NOMO-1 treated with dmso at 0.1 percent for 144 hours (cell line): ENCODE results near the gene VSTM4.

Experiments used
- DNase-seq: peaks from one replicate; lab custom pipeline; 2025; ENCODE audit not compliant: unreplicated experiment; lab: John Stamatoyannopoulos, UW

The VSTM4 gene

DNA sequence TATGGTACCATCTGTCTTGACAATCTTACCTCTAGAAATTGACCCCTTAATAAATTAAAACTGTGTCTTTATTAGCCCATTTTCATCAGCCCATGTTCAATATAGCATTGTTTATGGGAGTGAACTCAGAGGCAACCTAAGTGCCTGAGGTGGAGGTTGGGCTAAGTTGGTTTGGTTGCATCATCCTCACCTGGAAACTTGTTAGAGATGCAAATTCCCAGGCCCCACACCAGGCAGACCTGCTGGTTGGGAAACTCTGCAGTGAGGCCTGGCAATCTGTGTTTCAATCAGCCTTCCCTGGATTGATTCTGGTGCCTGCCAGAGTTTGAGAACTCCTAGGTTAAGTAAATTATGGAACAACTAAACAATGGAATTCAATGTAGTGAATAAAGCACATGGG is 27.9 kb upstream of the VSTM4 start:
- no peak for DNase-seq

DNA sequence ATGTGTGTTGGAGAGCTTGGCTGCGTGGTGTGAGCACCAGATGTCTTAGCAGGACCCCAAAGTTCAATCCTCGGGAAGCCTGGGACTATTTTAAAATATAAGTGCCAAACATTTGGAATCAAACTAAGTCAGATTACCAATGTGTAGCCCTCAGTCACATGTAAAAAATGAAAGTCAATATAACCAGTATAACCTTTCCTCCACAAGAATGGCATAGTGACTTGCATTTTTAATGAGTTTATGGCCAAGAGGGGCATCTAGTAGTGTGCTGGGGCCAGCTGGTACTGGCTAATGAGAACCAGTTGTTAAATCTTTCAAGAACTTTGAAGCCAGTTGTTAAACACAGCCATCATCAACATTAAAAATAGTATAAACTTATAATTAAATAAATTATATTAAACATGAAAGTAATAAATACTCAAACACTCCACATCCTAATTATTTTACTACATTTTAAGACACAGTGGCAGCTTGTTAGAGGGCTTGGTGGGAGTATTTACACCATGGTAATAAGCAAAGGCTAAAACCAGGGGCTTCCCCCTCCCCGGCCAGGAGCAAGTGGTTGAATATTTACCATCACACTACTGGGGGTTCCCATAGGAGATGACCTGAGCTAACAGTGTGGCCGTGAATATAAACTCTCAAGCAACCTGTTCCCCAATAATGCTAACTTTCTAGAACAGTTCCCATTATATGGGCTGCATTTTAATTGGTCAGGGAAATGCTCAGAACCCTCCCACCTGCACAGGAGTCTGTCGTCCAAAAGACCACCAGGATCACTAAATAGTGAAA is 26.4 kb upstream of the VSTM4 start:
- DNase-seq = no peak

DNA sequence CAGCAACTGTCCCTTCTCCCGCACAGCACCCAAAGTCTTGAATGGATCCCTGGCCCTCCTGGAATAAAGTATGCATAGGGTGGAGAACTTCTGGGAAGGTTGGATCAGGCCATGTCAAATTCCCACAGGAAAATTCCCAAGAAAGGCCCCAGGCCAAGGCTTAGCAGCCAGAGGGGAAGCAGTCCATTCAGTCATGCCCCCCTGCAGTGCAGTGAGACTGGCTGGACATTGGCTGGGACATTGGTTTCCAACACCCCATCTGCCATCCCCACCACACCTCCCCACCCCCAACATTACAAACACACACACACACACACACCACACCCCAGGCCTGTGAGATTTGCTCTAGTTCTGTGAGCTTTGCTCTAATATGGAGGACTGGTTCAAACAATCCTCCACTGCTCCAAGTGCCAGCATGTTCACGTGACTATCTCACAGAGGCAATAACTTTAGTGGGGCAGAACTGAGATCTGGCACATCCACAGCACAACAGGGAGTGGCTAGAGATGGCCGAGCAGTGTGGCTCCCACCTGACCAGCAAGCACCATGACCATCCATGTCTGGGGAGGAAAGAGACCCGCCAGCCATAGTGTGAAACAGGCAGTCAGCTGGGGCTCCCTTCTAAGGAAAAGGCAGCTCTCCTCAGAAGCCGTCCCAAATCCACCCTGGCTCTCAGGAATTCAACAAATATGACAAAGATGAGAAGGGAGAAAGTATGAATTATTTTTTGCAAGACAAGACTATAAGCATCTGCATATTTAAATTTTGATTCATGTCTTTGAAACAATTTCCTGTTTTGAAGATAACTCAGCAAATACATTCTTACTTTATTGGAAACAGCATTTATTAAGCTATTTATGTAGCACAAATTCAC is 25.2 kb upstream of the VSTM4 start:
- DNase-seq = no peak

DNA sequence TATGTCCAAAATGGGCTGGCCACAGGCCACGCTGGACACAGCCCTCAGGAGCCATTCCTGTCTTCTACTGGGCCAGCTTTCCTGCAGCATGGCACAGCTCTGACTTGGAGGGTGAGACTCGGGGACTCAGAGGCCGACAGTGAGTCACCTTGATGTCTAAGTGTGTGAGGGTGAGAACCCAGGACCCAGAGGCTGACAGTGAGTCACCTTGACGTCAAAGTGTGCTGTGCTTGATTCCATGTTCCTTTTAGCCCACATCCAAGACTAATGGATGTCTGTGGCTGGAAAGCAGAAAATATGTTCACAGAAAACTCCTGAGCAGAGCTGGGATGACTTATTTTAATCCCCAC is 24.5 kb upstream of the VSTM4 start:
- DNase-seq = no peak

DNA sequence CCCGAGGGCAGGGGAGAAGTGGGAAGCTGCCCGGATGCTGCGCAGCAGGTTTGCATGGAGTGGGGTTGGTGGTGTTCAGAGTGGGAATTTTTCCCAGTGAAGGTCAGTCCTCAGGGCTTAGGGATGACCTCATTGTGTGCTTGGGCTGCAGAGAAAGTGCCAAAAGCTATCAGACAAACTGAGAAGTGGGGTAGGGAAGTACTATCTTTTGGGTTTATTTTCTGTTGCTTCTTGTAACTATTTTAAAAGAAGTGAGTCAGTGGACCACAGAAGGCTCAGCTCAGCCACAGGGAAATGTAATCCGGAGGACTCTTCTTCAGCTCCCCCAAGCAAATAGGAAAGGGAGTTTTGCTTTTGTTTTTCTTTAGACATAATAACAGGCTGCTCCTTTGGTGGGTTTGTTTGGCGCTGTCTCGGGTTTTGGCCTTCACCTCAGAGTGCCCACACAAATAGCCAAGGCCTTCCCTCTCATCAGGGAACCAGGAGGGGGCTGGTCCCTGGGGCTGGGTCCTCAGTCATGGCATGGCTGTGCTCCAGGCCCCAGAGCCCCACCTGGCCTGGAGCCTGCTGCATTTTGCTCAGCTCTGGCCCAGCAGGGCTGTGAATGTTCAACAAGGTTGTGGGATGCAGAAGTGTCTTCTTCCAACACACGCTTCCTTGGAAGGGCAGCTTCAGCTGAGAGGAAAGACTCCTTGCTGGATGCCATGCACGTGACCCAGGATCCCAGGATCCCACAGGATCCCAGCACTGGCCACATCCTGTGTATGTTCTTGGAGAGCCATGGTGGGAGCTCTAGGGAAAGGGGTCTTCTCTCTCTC is 23.9 kb upstream of the VSTM4 start:
- DNase-seq = no peak

DNA sequence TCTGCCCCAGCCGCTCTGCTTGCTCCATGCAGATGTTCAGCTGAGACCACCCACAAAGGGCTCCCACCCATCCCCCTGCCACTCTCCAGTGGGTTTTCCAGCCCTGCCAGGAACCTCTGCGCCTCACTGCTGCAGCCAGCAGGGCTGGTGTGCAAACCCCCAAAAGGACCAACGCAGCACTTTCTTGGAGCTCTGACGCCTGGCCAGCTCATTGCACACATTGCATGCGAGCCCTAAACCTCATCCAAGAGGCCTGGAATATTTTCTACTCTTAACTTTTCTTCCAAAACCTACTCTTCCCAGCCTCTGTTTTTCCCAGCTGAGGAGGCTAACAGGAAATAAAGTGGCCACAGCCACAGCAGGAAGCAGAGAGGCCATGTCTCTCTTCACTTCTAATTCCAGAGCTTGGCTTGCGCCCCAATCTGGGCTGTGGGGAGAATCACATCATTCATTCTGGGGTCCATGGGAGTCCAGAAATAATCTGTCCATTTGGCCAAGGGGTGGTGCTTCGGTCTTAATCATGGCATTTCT is 23.1 kb upstream of the VSTM4 start:
- no peak for DNase-seq

DNA sequence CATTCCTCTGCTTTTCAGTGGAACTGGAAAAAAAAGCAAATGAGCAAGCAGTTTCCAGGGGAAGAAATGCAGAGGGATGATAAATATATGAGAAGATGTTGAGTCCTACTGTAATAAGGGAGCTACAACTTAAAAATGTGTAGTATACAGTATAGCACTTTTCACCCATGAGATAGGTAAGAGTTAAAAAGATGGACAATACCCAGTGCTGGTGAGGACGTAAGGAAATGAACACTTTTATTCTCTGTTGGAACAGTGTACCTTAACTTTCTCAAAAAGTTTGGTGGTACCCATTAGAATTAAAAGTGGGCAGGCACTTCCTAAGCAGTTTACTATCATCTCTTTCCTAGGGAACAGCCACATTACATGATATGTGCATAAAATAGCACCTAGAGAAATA is 21.2 kb upstream of the VSTM4 start:
- no peak for DNase-seq

DNA sequence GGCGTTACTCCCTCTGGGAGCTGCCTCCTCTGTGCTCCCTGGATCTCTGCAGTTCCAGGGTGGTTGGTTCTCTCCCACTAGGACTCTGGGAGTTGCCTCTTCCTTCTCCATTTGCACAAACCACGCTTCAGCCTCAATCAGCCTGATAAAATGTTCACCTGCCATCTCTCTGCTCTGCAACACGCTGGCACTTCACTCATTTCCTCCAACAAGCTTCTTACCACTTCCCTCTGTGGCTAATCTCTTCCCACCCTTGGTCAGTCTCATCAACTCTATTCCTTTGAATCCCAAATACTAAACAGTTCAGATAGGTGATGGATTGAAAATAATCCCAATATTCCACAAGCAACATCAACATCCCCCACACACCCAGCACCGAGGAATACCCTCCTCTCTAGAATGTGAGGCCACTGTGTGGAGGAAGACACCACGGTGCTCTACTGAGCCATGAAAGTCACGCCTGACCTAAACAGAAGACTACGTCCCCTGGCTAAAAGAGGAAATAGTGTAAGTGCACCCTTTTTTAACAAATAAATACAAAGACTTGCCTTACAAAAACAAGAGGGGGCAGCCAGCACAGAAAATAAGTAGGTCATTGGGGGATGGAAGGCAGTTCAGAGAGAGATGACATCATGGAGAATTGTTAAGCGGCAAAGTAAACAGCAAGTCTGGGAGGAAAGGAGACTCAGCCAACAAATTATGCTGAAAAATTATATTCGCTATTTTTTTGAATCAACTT is 20.4 kb upstream of the VSTM4 start:
- no peak for DNase-seq

DNA sequence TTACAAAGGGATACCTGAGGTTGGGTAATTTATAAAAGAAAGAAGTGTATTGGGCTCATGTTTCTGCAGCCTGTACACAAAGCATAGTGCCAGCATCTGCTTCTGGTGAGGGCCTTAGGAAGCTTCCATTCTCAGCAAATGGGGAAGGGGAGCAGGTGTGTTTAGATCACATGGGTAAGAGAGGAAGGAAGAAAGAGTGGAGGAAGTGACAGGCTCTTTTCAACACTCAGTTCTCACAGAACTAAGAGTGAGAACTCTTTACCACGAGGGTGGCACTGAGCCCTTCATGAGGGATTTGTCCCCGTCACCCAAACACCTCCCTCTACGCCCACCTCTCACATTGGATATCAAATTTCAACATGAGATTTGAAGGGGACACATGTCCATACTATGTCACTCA is 19.0 kb upstream of the VSTM4 start:
- DNase-seq = no peak

DNA sequence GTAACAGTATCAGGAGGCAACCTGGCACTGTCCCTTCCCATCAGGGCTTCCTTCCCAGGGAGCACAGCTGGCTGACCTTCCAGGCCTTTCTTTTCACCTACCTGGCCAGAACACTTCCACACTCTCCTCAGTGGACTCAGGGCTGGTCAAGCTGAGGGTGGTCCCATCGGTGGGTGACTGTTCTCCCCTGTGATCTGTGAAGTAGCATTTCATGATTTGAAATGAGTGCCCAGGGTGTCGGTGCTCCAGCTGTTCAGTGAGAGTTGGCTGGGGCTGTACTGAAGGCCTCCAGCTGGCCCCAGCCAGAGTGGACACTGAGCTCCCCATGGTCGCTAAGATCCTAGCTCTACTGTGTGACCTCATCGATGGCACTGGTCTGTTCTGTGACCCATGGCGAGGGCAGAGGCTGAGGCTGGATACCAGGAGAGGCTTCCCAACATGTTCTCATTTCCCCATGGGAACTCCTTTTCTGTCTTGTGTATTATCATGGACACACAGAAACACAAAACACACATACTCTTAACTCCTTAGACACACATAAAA is 18.5 kb upstream of the VSTM4 start, which contains the start of gene FAM170B:
FAM170B (minus strand) TSS at position 316 of the 543 bp plus-strand sequence; CDS start at position 213, 103 bp downstream.
- no peak for DNase-seq

DNA sequence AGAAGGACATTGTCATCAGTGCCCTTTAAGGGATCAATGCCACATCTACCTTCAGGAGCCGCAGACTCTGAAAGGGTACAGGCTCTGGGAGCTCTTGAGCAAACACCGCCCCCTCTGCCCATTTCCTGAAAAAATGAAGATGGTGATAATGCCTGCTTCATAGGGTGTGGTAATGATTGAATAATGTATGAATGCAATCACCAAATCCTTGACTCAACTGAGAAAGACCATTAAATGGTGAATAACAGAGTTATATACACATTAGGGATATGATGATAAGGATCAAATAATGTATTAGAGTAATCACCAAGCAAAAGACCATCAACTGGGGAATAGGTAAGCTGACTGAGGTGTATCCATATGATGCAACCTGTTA is 17.0 kb upstream of the VSTM4 start:
- DNase-seq = no peak

DNA sequence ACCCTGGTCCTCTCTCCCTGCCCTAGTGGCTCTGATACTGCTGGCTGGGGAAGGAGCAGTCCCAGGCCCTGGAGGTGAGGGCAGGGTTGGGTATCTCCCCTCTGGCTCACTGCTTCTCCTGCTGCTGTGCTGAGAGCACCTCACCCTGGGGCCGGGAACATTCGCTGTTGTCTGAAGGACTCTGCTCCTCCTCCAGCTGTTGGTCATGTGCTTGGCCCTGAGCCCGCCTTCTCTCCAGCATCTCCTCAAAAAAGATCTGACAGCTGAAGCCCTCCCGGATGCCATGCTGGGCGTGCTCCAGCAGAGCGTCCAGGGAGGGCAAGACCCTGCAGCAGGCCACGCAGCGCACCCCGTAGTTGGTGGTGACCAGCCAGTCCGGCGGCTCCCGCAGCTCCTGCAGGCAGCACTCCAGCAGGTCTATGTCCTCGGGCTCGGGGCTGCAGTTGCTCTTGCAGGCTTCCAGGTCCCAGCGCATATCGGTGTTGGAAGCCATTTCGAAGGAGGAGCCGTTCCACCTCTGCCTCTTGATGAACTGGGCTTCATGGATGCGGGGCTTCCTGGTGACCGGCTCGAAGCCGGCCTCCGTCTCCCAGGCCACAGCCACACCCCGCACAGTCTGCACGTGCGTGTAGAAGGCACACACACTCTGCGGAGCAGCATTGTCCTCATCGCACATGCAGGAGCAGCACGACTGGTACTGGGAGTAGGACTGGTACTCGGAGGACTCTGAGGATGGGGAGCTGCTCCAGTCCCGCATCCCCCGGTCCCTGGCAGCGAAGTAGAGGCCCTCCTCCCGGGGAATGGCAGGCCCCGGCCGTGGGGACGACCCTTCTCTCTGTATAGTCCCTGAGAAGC is 16.4 kb upstream of the VSTM4 start:
- DNase-seq = no peak

DNA sequence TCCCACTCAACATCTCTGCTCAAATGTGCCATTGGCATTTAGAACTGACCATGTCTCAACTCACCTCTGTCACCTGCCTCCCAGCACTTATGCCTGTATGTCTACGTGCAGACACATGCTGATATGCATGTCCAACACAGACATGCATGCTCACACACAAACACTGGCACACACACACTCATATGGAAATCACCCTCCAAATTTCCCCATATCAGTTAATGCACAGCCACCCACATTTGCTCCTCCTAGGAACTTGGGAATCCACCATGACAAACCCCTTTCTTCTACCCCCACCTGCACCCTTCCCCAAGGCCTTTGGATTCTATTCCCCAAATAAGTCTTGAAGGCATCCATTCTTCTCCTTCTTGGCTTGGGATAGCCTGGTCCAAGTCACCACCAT is 14.1 kb upstream of the VSTM4 start:
- no peak for DNase-seq

DNA sequence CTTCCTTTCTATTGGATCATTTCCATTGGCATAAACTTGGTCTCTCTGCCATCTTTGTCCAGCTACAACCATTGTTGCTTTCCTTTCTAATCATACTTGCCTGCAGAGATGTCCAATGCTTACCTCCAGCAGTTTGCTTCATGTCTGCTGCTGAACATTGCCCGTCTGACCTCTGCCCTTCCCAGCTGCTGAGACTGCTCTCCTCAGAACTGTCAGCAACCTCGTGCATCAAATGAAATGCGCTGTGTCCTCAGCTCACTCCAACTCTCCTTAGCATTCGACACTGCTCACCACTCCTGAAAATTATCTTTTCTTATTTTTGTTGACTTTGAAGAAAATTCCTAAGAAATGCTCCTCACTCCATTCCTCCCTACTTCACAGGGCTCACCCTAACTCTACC is 13.5 kb upstream of the VSTM4 start:
- DNase-seq = no peak

DNA sequence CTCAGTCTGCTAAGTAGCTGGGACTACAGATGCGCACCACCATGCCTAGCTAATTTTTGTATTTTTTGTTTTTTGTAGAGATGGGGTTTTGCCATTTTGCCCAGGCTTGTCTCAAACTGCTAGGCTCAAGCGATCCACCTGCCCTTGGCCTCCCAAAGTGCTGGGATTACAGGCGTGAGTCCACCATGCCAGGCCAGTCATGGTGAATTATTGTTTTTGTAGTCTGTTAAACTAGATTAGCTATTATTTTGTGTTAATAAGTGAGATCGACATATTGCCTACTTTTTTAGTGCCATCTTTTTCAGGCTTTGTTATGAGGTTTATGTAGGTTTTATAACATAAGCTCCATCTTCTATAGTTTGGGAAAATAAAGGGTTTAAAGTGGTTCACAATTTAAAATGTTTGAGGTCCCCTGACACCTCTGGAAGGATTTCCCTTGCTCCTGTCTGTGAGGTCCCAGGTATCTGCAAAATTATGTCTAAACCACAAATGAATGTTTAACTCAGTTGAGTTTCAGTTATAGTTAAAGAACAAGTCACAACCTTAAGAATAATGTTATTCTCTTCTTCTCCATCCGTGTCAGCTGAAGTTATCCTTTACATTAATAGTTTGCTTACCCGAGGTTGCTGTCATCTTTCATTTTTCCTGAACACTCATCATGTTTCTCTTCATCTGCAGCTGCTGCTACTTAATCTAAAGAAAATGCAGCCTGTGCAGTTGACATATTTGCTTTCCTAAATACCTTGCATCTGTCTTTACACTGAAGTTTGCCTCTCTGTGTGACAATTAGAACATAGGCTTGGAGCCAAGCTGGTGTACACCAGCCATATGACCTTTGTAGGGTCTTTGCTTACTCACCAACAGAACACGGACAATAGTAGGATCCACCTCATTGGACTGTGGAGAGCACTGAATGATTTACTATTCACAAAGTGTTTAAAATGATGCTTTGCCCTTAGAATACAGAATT is 8.9 kb upstream of the VSTM4 start:
- no peak for DNase-seq

DNA sequence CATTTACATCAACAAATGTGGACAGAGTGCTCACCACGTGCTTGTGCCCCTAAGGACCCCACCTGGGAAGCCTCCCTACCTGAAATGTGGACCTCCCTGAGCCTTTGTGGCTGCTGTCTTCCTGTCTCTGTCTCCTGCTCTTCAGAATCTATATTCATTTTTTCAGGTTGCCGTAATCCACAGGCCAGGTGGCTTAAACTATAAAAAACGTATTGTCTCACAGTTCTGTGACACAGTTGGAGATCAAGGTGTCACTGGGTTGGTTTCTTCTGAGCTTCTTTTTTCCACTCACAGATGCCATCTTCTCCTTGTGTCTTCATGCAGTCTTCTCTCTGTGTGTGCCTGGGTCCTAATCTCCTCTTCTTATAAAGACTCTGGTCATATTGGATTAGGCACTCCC is 5.6 kb upstream of the VSTM4 start:
- DNase-seq = no peak

DNA sequence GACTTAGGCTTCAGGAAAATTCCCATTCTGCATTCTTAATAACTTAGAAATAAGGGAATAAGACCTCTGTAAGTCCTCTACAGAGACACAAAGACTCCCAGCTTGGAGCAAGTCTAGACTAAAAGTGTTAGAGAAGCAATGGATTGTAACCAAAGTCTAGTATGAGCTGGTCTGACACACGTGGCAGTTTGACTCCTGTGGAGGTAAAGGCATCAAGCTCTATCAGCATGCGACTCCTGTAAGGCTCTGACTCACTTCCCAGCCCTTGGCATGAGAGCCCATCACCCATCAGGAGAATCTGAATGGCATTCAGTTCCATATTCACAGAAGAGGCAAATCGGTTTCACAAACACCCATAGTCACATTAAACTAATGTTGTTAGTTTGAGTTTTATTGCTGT is 4.4 kb upstream of the VSTM4 start:
- DNase-seq = no peak

DNA sequence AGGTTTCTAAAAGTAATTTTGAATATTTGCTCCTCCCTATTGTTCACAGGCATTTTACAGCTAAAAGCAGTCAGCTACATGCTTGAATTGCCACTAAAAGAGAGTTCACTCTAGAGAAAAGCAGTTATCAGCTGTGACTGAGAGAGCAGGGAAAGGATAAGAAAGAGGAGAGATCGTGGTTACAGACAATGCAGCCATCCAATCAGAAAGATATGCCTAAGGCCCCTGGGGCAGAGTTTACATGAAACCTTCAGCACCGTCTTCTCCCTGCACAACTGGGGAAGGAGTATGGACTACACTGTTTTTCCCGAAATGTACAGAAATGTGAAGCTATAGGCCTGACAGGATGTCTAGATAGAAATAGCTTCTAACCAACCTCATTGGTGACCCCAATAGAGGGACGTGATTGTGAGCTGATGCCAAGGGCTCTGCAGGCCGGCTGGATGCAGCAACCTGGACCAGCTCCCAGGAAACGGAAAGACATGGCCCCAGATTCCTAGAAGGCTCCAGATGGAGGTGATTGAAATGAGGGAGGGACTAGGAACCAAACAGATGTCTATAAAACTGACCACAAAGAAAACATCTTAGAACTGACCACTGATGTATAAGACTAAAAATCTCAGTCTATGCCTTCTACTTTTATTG is 3.2 kb upstream of the VSTM4 start:
- no peak for DNase-seq
